Measurements from ENCODE around the gene RAB38. TPM values are rescaled to one million over a fixed set of nuclear protein-coding genes. Genes with fewer than 3 reads are reported as not detected.

Gene RAB38
- total and polyA plus RNA-seq, 10 of the 15 experiments (the other 5 are each of a cell fraction or from before 2014, with no cell fraction given), result 8.4 to 30.5 (median 11.7) TPM

GRCh38 chr11:88158081-88158480 is 17.2 kb downstream of the RAB38 start:
- no peaks in the 10 kb centered on the region for H3K79me2 ChIP-seq (ENCODE audit: control insufficient read depth, insufficient read depth, low read length)
- no peaks in the 10 kb centered on the region for H4K20me1 ChIP-seq (ENCODE audit: control insufficient read depth, insufficient read depth)
- ATAC-seq, result no peak
- H3K9ac ChIP-seq (ENCODE audit: control insufficient read depth, insufficient read depth, low read length), result no peak overlapping the region
- CTCF ChIA-PET, result no interaction called here
- RAD21 ChIA-PET (ENCODE audit: unreplicated experiment), result no interaction called here
- H3K4me1 ChIP-seq (ENCODE audit: control insufficient read depth, insufficient read depth, low read length), result no peaks in the 10 kb centered on the region
- no peak overlapping the region for H3K4me2 ChIP-seq (ENCODE audit: control insufficient read depth, insufficient read depth)
- no peaks in the 10 kb centered on the region for H3K27me3 ChIP-seq (replicated peaks in 1 of 2; ENCODE audit: control insufficient read depth in 2 of 2, insufficient read depth in 2 of 2, low read length in 1 of 2)
- intact Hi-C loops (cut with micrococcal nuclease; ENCODE audit: unreplicated experiment), result no loop called here
- H3K36me3 ChIP-seq (ENCODE audit: control insufficient read depth in 2 of 2, insufficient read depth in 2 of 2, low read length in 1 of 2), result peaks cover 0 to 3% of the 10 kb centered on the region in 2 experiments; a peak in 1 of 4 replicates
- POLR2A ChIA-PET, result no interaction called here
- SMC1A ChIA-PET (ENCODE audit: uncharacterized antibody, unreplicated experiment), result no interaction called here
- H3K27ac ChIP-seq (ENCODE audit: control insufficient read depth, insufficient read depth), result no peak overlapping the region
- no peak for DNase-seq (ENCODE audit: low read depth, low spot score)
- no peak for FAIRE-seq
- peaks cover 14% of the 10 kb centered on the region; the same call in 2 of the 3 replicates for H3K9me3 ChIP-seq (replicated peaks; ENCODE audit: control insufficient read depth, insufficient read depth, low read length)
- no TSS peak for BruUV-seq (replicated peaks)
- no peak overlapping the region for H2AFZ ChIP-seq (ENCODE audit: control insufficient read depth, low read depth, low read length)
- no peak overlapping the region for H3K4me3 ChIP-seq
- TF ChIP-seq ETV6 (conservative IDR thresholded peaks at IDR 0.05 in 1 of 2, IDR thresholded peaks at IDR 0.05 in 1 of 2; ENCODE audit: borderline replicate concordance in 1 of 2, low read depth in 1 of 2), result no peak
- no peak for TF ChIP-seq CHD2 (IDR thresholded peaks at IDR 0.05; ENCODE audit: borderline replicate concordance, low read depth, low read length)
- no peak for TF ChIP-seq BRCA1 (IDR thresholded peaks at IDR 0.05; ENCODE audit: low read depth, low read length)
- WGBS (ENCODE audit: insufficient coverage, insufficient replicate concordance, low lambda C conversion rate, missing lambda C conversion rate), result 85% methylated on average over 1 of the region's 1 CpG
- in situ Hi-C loops (cut with MboI), result no loop called here

- POLR2A ChIA-PET, result no interaction called here
- in situ Hi-C loops (cut with MboI) (no loop called here), intact Hi-C loops (cut with micrococcal nuclease; ENCODE audit: unreplicated experiment) (no loop called here)
- no peak for FAIRE-seq
- Histone ChIP-seq H3K4me3 (no peak overlapping the region), H3K36me3 (ENCODE audit: control insufficient read depth in 2 of 2, insufficient read depth in 2 of 2, low read length in 1 of 2) (peaks cover 0 to 3% of the 10 kb centered on the region in 2 experiments; a peak in 1 of 4 replicates), H3K4me1 (ENCODE audit: control insufficient read depth, insufficient read depth, low read length) (no peaks in the 10 kb centered on the region), H3K4me2 (ENCODE audit: control insufficient read depth, insufficient read depth) (no peak overlapping the region), H4K20me1 (ENCODE audit: control insufficient read depth, insufficient read depth) (no peaks in the 10 kb centered on the region), H2AFZ (ENCODE audit: control insufficient read depth, low read depth, low read length) (no peak overlapping the region), H3K27ac (ENCODE audit: control insufficient read depth, insufficient read depth) (no peak overlapping the region), H3K27me3 (replicated peaks in 1 of 2; ENCODE audit: control insufficient read depth in 2 of 2, insufficient read depth in 2 of 2, low read length in 1 of 2) (no peaks in the 10 kb centered on the region), H3K79me2 (ENCODE audit: control insufficient read depth, insufficient read depth, low read length) (no peaks in the 10 kb centered on the region), H3K9ac (ENCODE audit: control insufficient read depth, insufficient read depth, low read length) (no peak overlapping the region), H3K9me3 (replicated peaks; ENCODE audit: control insufficient read depth, insufficient read depth, low read length) (peaks cover 14% of the 10 kb centered on the region; the same call in 2 of the 3 replicates)
- BruUV-seq (replicated peaks), result no TSS peak
- RAD21 ChIA-PET (ENCODE audit: unreplicated experiment), result no interaction called here
- 12% methylated on average over 4 of the region's 4 CpGs for WGBS (ENCODE audit: insufficient coverage, insufficient replicate concordance, low lambda C conversion rate, missing lambda C conversion rate)
- SMC1A ChIA-PET (ENCODE audit: uncharacterized antibody, unreplicated experiment), result no interaction called here
- ATAC-seq, result no peak
- DNase-seq (ENCODE audit: low read depth, low spot score), result no peak
- CTCF ChIA-PET, result no interaction called here
- no peak for TF ChIP-seq SRF (IDR thresholded peaks at IDR 0.05; ENCODE audit: low read depth in 2 of 2, low read length in 2 of 2)
- no peak for TF ChIP-seq SMAD5 (IDR thresholded peaks at IDR 0.05; ENCODE audit: low read depth)
- TF ChIP-seq E4F1 (IDR thresholded peaks at IDR 0.05; ENCODE audit: borderline replicate concordance, partially characterized antibody), result no peak
- no peak for TF ChIP-seq CBX5 (IDR thresholded peaks at IDR 0.05; ENCODE audit: low read depth)
- TF ChIP-seq HDAC6 (IDR thresholded peaks at IDR 0.05; ENCODE audit: unreplicated experiment), result no peak
- no peak for TF ChIP-seq YY1 (IDR thresholded peaks at IDR 0.05; ENCODE audit: low read depth, low read length)
- no peak for TF ChIP-seq BMI1 (IDR thresholded peaks at IDR 0.05; ENCODE audit: borderline replicate concordance)
- TF ChIP-seq, protein P1, sequence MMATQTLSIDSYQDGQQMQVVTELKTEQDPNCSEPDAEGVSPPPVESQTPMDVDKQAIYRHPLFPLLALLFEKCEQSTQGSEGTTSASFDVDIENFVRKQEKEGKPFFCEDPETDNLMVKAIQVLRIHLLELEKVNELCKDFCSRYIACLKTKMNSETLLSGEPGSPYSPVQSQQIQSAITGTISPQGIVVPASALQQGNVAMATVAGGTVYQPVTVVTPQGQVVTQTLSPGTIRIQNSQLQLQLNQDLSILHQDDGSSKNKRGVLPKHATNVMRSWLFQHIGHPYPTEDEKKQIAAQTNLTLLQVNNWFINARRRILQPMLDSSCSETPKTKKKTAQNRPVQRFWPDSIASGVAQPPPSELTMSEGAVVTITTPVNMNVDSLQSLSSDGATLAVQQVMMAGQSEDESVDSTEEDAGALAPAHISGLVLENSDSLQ (IDR thresholded peaks at IDR 0.05), result no peak
- TF ChIP-seq CREB1 (IDR thresholded peaks at IDR 0.05; ENCODE audit: low read depth), result no peak
- no peak for TF ChIP-seq PML (IDR thresholded peaks at IDR 0.05; ENCODE audit: low read length)
- no peak for TF ChIP-seq PAX8 (IDR thresholded peaks at IDR 0.05)
- TF ChIP-seq POLR2A (IDR thresholded peaks at IDR 0.05; ENCODE audit: low read depth, low read length), result no peak
- no peak for TF ChIP-seq E2F4 (IDR thresholded peaks at IDR 0.05; ENCODE audit: low read depth, low read length)
Measured at GRCh38 chr11:88157370-88157769, 17.9 kb downstream of the RAB38 start.
